GM19035 (cell line): Measurements from ENCODE around the gene CDR2L.
"Not testable (repeated sequence)": the region's sequence is repeated elsewhere in the genome, so short reads cannot be mapped to it uniquely, and the experiment has no call there.

ENCODE experiments used
- ATAC-seq: cut with Tn5 transposase; IDR thresholded peaks from one replicate; pipeline ENCODE4 v1.9.1; 2021; ENCODE audit not compliant: unreplicated experiment

The CDR2L gene

GRCh38 chr17:75034236-75034908 lies 46.9 kb downstream of the CDR2L start:
- peak; percentile 60 for ATAC-seq

- ATAC-seq, result no peak
Observed at GRCh38 chr17:75036643-75037268, 49.3 kb downstream of the CDR2L start.

GRCh38 chr17:75039238-75039637 lies 51.8 kb downstream of the CDR2L start:
- ATAC-seq, result no peak

GRCh38 chr17:75041656-75042280 lies 54.3 kb downstream of the CDR2L start:
- no peak for ATAC-seq

- ATAC-seq, result not testable (repeated sequence)
Observed at GRCh38 chr17:75043789-75044188, 56.4 kb downstream of the CDR2L start.

GRCh38 chr17:75044716-75045115 lies 57.3 kb downstream of the CDR2L start:
- no peak for ATAC-seq

- ATAC-seq, result not testable (repeated sequence)
Observed at GRCh38 chr17:75045946-75046406, 58.5 kb downstream of the CDR2L start.

- ATAC-seq, result peak; percentile 93
Observed at GRCh38 chr17:75046407-75047289, 59.2 kb downstream of the CDR2L start, which contains the start of the genes ATP5PD and KCTD2. Gene ATP5PD, minus strand, starts transcription at chr17:75046969. Its CDS starts 4,319 bp downstream, at chr17:75042650. Gene KCTD2, plus strand, starts transcription at chr17:75047225. Its CDS starts 26 bp downstream, at chr17:75047251.

- peak; percentile 20 for ATAC-seq
Observed at GRCh38 chr17:75047398-75048098, 60.1 kb downstream of the CDR2L start.

- no peak for ATAC-seq
Observed at GRCh38 chr17:75048249-75048878, 60.9 kb downstream of the CDR2L start.

- no peak for ATAC-seq
Observed at GRCh38 chr17:75049057-75049456, 61.6 kb downstream of the CDR2L start.

- no peak for ATAC-seq
Observed at GRCh38 chr17:75049706-75050105, 62.3 kb downstream of the CDR2L start.

GRCh38 chr17:75051941-75052340 lies 64.5 kb downstream of the CDR2L start:
- no peak for ATAC-seq
